ENCODE results near the gene ATP2B1. TPM values are rescaled to one million over a fixed set of nuclear protein-coding genes. Genes with fewer than 3 reads are reported as not detected.

The ATP2B1 gene
- total and polyA plus RNA-seq, 12 donors = 6.3 to 37.3 (median 17.4) TPM

- peaks cover 0 to 14% of the 10 kb centered on the region in 2 donors for H3K4me1 ChIP-seq (replicated peaks in 1 of 2)
- intact Hi-C loops (cut with DNase I) = loop anchor here in 1 of 2 donors (10.0 kb wide), 3 partner anchors 169 to 1409 kb away; partner anchors contain the start of gene CCER1
- no peaks in the 10 kb centered on the region for H3K36me3 ChIP-seq (replicated peaks in 1 of 2)
- H3K4me3 ChIP-seq = no peak overlapping the region
- H3K27me3 ChIP-seq = no peaks in the 10 kb centered on the region
- WGBS, 4 donors = 85 to 90% (median 88%) methylated on average over 4 of the region's 4 CpGs
- no peaks in the 10 kb centered on the region for H3K9me3 ChIP-seq (replicated peaks in 1 of 3)
- H3K27ac ChIP-seq = no peak overlapping the region
- no peak for DNase-seq
- TF ChIP-seq CTCF (IDR thresholded peaks at IDR 0.05) (no peak), POLR2A (IDR thresholded peaks at IDR 0.05) (no peak)
Measured at GRCh38 chr12:89546151-89546550, 162.5 kb downstream of the ATP2B1 start.

- TF ChIP-seq CTCF (IDR thresholded peaks at IDR 0.05) (no peak), POLR2A (IDR thresholded peaks at IDR 0.05) (no peak)
- intact Hi-C loops (cut with DNase I) = loop anchor here in 1 of 2 donors (10.0 kb wide), 3 partner anchors 170 to 1410 kb away; partner anchors contain the start of gene CCER1
- WGBS, 4 donors = 32 to 39% (median 35%) methylated on average over 6 of the region's 6 CpGs
- no peaks in the 10 kb centered on the region for H3K9me3 ChIP-seq (replicated peaks in 1 of 3)
- no peaks in the 10 kb centered on the region for H3K36me3 ChIP-seq (replicated peaks in 1 of 2)
- no peak overlapping the region for H3K4me3 ChIP-seq
- no peak overlapping the region for H3K27ac ChIP-seq
- peak; percentile 45 to 81 (median 63) for DNase-seq
- no peaks in the 10 kb centered on the region for H3K27me3 ChIP-seq
- peaks cover 0 to 14% of the 10 kb centered on the region in 2 donors for H3K4me1 ChIP-seq (replicated peaks in 1 of 2)
Measured at GRCh38 chr12:89544681-89545184, 163.9 kb downstream of the ATP2B1 start.

- Histone ChIP-seq H3K27ac (no peak overlapping the region), H3K4me1 (replicated peaks in 1 of 2) (peaks cover 0 to 14% of the 10 kb centered on the region in 2 donors), H3K27me3 (no peaks in the 10 kb centered on the region), H3K36me3 (replicated peaks in 1 of 2) (no peaks in the 10 kb centered on the region), H3K9me3 (replicated peaks in 1 of 3) (no peaks in the 10 kb centered on the region), H3K4me3 (no peak overlapping the region)
- WGBS, 4 donors = 72 to 92% (median 75%) methylated on average over 1 of the region's 1 CpG
- intact Hi-C loops (cut with DNase I) = loop anchor here in 1 of 2 donors (10.0 kb wide), 3 partner anchors 171 to 1411 kb away; partner anchors contain the start of gene CCER1
- no peak for TF ChIP-seq CTCF (IDR thresholded peaks at IDR 0.05)
- no peak for TF ChIP-seq POLR2A (IDR thresholded peaks at IDR 0.05)
- no peak for DNase-seq
Measured at GRCh38 chr12:89544022-89544421, 164.6 kb downstream of the ATP2B1 start.

- no peaks in the 10 kb centered on the region for H3K36me3 ChIP-seq (replicated peaks in 1 of 2)
- H3K27me3 ChIP-seq = no peaks in the 10 kb centered on the region
- intact Hi-C loops (cut with DNase I) = loop anchor here in 1 of 2 donors (10.0 kb wide), 3 partner anchors 172 to 1412 kb away; partner anchors contain the start of gene CCER1
- 8 to 15% (median 11%) methylated on average over 6 of the region's 6 CpGs for WGBS, 4 donors
- TF ChIP-seq POLR2A (IDR thresholded peaks at IDR 0.05) (no peak), CTCF (IDR thresholded peaks at IDR 0.05) (peak; percentile 79 to 91 (median 84))
- H3K27ac ChIP-seq = no peak overlapping the region
- H3K4me1 ChIP-seq (replicated peaks in 1 of 2) = peaks cover 0 to 14% of the 10 kb centered on the region in 2 donors
- H3K9me3 ChIP-seq (replicated peaks in 1 of 3) = no peaks in the 10 kb centered on the region
- DNase-seq = peak; percentile 71 to 90 (median 78)
- no peak overlapping the region for H3K4me3 ChIP-seq
Measured at GRCh38 chr12:89542912-89543592, 165.6 kb downstream of the ATP2B1 start.
